Karpas-422 (cell line): ENCODE measurements around the gene SLC8A3. TPM values are rescaled to one million over a fixed set of nuclear protein-coding genes. Genes with fewer than 3 reads are reported as not detected.

ENCODE experiments used
- DNase-seq: peaks from one replicate; pipeline ENCODE4 v3.0.0-alpha.2; 2015
- H2AFZ ChIP-seq: fragments of 200-600 bp; sonication (generic); 2 replicates; pipeline ENCODE4 v1.6.1; 2014; ENCODE audit warnings: antibody characterized with exemption, low read length, mixed read lengths
- H3K27ac ChIP-seq: fragments of 200-600 bp; sonication (generic); 2 replicates; pipeline ENCODE4 v1.5.1; 2014; ENCODE audit warnings: mild to moderate bottlenecking, low read length, moderate library complexity
- H3K27me3 ChIP-seq: fragments of 200-600 bp; sonication (generic); 2 replicates; pipeline ENCODE4 v1.6.1; 2014; ENCODE audit warnings: low read length, mixed read lengths
- H3K36me3 ChIP-seq: fragments of 200-600 bp; sonication (generic); 2 replicates; pipeline ENCODE4 v1.6.1; 2014; ENCODE audit warnings: low read length, mixed read lengths; ENCODE audit not compliant: insufficient read depth
- H3K4me1 ChIP-seq: fragments of 200-600 bp; sonication (generic); 2 replicates; pipeline ENCODE4 v1.6.1; 2014; ENCODE audit warnings: mild to moderate bottlenecking, low read length, mixed read lengths
- H3K4me2 ChIP-seq: fragments of 200-600 bp; sonication (generic); 2 replicates; pipeline ENCODE4 v1.6.1; 2014; ENCODE audit warnings: low read length, low read depth, mild to moderate bottlenecking; ENCODE audit not compliant: poor library complexity, severe bottlenecking
- H3K4me3 ChIP-seq: fragments of 200-600 bp; sonication (generic); 2 replicates; pipeline ENCODE4 v1.5.1; 2014; ENCODE audit warnings: mild to moderate bottlenecking, antibody characterized with exemption, low read length, mixed read lengths
- H3K79me2 ChIP-seq: fragments of 200-600 bp; sonication (generic); 2 replicates; pipeline ENCODE4 v1.6.1; 2014; ENCODE audit warnings: mild to moderate bottlenecking, low read length, mixed read lengths
- H3K9ac ChIP-seq: fragments of 200-600 bp; sonication (generic); 2 replicates; pipeline ENCODE4 v1.6.0; 2014; ENCODE audit warnings: low read length
- H3K9me2 ChIP-seq: fragments of 200-600 bp; sonication (generic), shearing (Covaris generic); replicated peaks from 2 replicates; pipeline ENCODE4 v1.6.0; 2014; ENCODE audit warnings: mild to moderate bottlenecking, low read length, moderate library complexity; ENCODE audit not compliant: insufficient read depth
- H3K9me3 ChIP-seq: fragments of 300-700, 200-600 bp; sonication (generic); 2 replicates; pipeline ENCODE4 v1.6.1; 2014; ENCODE audit warnings: low read length, mixed read lengths
- H4K20me1 ChIP-seq: fragments of 200-600 bp; sonication (generic); 2 replicates; pipeline ENCODE4 v1.6.1; 2014; ENCODE audit warnings: mild to moderate bottlenecking, antibody characterized with exemption, low read length, low read depth; ENCODE audit not compliant: insufficient read depth
- total RNA-seq: library from RNA; depleted of rRNA; stranded (reverse); fragments of >200 nt; shearing (Covaris generic); gene quantifications from 2 replicates; pipeline ENCODE4 v1.2.3, GENCODE V29; 2014; ENCODE audit warnings: low replicate concordance

Gene SLC8A3
- total RNA-seq, 1 experiment from 2014 or later: not detected

DNA sequence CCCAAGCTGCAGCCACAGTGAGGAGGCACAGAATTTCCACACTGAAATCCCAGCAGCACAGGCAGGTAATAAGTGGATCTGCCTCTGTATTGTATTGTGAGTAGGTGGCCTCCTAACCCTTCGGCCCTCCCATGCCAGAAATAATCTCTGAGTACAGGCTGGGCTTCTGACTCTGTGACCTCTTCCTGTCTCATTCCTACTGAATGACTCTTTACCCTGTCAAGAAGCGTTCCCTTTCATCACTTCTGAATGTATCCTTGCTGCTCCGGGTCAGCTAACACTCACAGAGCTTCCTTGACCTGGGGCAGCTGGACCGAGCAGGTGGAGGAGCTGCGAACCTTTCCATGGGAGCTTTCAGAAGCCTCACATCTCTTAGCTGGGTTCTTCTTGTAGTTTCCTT lies 119.6 kb downstream of the SLC8A3 start:
- Histone ChIP-seq H3K9ac (no peak overlapping the region), H3K4me3 (no peak overlapping the region), H3K9me2 (no peaks in the 10 kb centered on the region), H3K79me2 (no peaks in the 10 kb centered on the region), H3K27ac (no peak overlapping the region), H3K36me3 (no peaks in the 10 kb centered on the region), H4K20me1 (no peaks in the 10 kb centered on the region), H2AFZ (no peak overlapping the region), H3K4me2 (no peak overlapping the region), H3K27me3 (no peaks in the 10 kb centered on the region), H3K4me1 (no peaks in the 10 kb centered on the region), H3K9me3 (no peaks in the 10 kb centered on the region)
- no peak for DNase-seq

- H3K36me3 ChIP-seq: no peaks in the 10 kb centered on the region
- H3K79me2 ChIP-seq: no peaks in the 10 kb centered on the region
- no peaks in the 10 kb centered on the region for H3K9me3 ChIP-seq
- no peaks in the 10 kb centered on the region for H3K4me1 ChIP-seq
- DNase-seq: no peak
- H3K4me3 ChIP-seq: no peak overlapping the region
- H3K27ac ChIP-seq: no peak overlapping the region
- no peaks in the 10 kb centered on the region for H3K9me2 ChIP-seq
- no peak overlapping the region for H3K4me2 ChIP-seq
- H4K20me1 ChIP-seq: no peaks in the 10 kb centered on the region
- no peaks in the 10 kb centered on the region for H3K27me3 ChIP-seq
- H2AFZ ChIP-seq: no peak overlapping the region
- no peak overlapping the region for H3K9ac ChIP-seq
Measured at GRCh38 chr14:70067810-70068209, 120.9 kb downstream of the SLC8A3 start.

DNA sequence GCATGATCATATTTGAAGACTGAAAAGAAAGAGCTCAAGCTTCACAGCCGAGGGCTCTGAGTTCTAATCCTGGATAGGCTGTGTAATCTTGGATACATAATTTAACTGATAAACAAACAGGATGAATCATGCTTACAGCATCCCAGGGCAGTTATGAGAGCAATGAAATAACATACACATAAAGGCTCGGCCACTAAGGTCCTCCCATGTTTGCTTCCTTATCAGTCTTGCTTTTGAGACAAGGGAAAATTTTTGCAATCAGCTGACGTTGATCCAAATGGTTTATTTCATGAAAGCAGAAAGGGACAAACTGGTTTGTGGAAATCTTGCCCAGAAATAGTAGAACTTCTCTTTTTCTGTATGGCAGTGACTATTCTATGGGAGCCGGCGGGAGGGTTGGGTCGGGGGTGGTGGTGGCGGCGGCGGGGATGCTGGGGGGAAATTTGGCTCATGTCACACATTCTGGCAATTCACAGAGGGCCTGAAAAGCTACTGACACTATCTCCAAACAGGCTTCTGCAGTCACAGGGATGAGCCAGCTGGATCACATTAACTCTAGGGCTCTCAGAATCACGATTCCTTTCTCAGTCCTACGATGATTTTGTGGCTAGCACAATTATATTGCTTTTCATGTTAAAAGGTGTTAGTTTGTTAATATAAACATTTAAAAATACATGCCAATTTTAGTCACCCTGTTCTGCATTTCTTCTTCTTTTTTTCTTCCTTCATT lies 124.5 kb downstream of the SLC8A3 start:
- DNase-seq: no peak
- H3K9ac ChIP-seq: no peak overlapping the region
- H3K27me3 ChIP-seq: no peaks in the 10 kb centered on the region

GRCh38 chr14:70061108-70061507 lies 127.6 kb downstream of the SLC8A3 start:
- Histone ChIP-seq H3K4me2 (no peak overlapping the region), H2AFZ (no peak overlapping the region), H3K4me3 (no peak overlapping the region), H3K79me2 (no peaks in the 10 kb centered on the region), H3K9me2 (no peaks in the 10 kb centered on the region), H3K9ac (no peak overlapping the region), H3K4me1 (no peaks in the 10 kb centered on the region), H3K9me3 (no peaks in the 10 kb centered on the region), H3K36me3 (no peaks in the 10 kb centered on the region), H4K20me1 (no peaks in the 10 kb centered on the region), H3K27ac (no peak overlapping the region), H3K27me3 (no peaks in the 10 kb centered on the region)
- DNase-seq: no peak

More for the DNA sequence above, 124.5 kb downstream of the SLC8A3 start:
- Histone ChIP-seq H3K27ac (no peak overlapping the region), H3K9me2 (no peaks in the 10 kb centered on the region), H3K4me2 (no peak overlapping the region), H3K79me2 (no peaks in the 10 kb centered on the region), H3K4me1 (no peaks in the 10 kb centered on the region), H4K20me1 (no peaks in the 10 kb centered on the region), H3K36me3 (no peaks in the 10 kb centered on the region), H2AFZ (no peak overlapping the region), H3K9me3 (no peaks in the 10 kb centered on the region), H3K4me3 (no peak overlapping the region)

GRCh38 chr14:70059545-70059944 lies 129.2 kb downstream of the SLC8A3 start:
- Histone ChIP-seq H4K20me1 (no peaks in the 10 kb centered on the region), H3K36me3 (no peaks in the 10 kb centered on the region), H3K9ac (no peak overlapping the region), H3K27me3 (no peaks in the 10 kb centered on the region), H3K27ac (no peak overlapping the region), H3K9me2 (no peaks in the 10 kb centered on the region), H3K4me2 (no peak overlapping the region), H3K4me1 (no peaks in the 10 kb centered on the region), H3K4me3 (no peak overlapping the region), H2AFZ (no peak overlapping the region), H3K79me2 (no peaks in the 10 kb centered on the region), H3K9me3 (no peaks in the 10 kb centered on the region)
- DNase-seq: no peak

DNA sequence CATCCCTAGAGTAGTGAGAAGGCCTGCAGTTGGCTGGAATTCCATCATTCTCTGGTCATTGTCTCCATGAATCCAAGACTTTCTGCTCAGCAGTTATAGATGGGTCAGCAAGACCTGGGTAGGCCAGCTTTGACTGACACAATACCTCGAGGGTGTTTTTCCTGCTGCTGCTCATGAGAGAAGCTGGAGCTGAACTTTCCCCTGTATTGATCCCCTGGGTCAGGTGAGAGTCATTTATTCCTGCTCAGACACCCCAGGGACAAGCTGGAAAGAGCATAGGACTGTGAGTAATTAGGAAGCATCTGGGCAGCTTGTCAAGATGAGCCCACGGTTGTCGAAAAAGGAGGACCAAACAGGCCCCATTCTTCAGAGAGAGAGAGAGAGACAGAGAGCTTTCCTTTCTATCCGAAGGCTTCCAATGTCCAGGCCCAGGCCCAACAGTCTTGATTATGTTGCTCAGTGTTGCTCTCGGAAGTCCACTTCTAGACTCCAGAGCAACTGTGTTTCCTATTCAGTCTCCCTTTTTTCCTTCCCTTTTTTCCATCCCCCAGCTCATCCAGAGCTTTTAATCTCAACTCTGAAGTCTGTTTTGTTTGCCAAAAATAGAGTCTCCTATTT lies 131.1 kb downstream of the SLC8A3 start:
- H3K9ac ChIP-seq: no peak overlapping the region
- H3K36me3 ChIP-seq: no peaks in the 10 kb centered on the region
- H3K4me2 ChIP-seq: no peak overlapping the region
- H3K27me3 ChIP-seq: no peaks in the 10 kb centered on the region
- no peak for DNase-seq
- no peaks in the 10 kb centered on the region for H3K9me3 ChIP-seq
- no peak overlapping the region for H3K27ac ChIP-seq
- H3K9me2 ChIP-seq: no peaks in the 10 kb centered on the region
- no peak overlapping the region for H2AFZ ChIP-seq
- H3K79me2 ChIP-seq: no peaks in the 10 kb centered on the region
- H3K4me1 ChIP-seq: no peaks in the 10 kb centered on the region
- H3K4me3 ChIP-seq: no peak overlapping the region
- H4K20me1 ChIP-seq: no peaks in the 10 kb centered on the region

GRCh38 chr14:70052990-70053389 lies 135.8 kb downstream of the SLC8A3 start:
- Histone ChIP-seq H3K4me3 (no peak overlapping the region), H3K27ac (no peak overlapping the region), H2AFZ (no peak overlapping the region), H3K27me3 (no peaks in the 10 kb centered on the region), H3K4me1 (no peaks in the 10 kb centered on the region), H3K4me2 (no peak overlapping the region), H4K20me1 (no peaks in the 10 kb centered on the region), H3K9ac (no peak overlapping the region), H3K9me2 (no peaks in the 10 kb centered on the region), H3K79me2 (no peaks in the 10 kb centered on the region), H3K36me3 (no peaks in the 10 kb centered on the region), H3K9me3 (no peaks in the 10 kb centered on the region)
- peak; percentile 67 for DNase-seq

GRCh38 chr14:70050136-70050535 lies 138.6 kb downstream of the SLC8A3 start:
- Histone ChIP-seq H3K27ac (no peak overlapping the region), H3K9me3 (no peaks in the 10 kb centered on the region), H3K27me3 (no peaks in the 10 kb centered on the region), H3K36me3 (no peaks in the 10 kb centered on the region), H3K79me2 (no peaks in the 10 kb centered on the region), H3K4me2 (no peak overlapping the region), H3K4me1 (peaks cover 4% of the 10 kb centered on the region), H3K9me2 (no peaks in the 10 kb centered on the region), H3K4me3 (no peak overlapping the region), H4K20me1 (no peaks in the 10 kb centered on the region), H2AFZ (no peak overlapping the region), H3K9ac (no peak overlapping the region)
- DNase-seq: no peak
